OCI-LY7 (cell line): ENCODE results near the gene RASAL2.

Experiments used
- CTCF ChIP-seq: fragments of 200-600 bp; sonication (generic); conservative IDR thresholded peaks from 2 replicates; pipeline ENCODE4 v1.5.1; 2014; ENCODE audit warnings: mild to moderate bottlenecking, antibody characterized with exemption, low read length, moderate library complexity, mixed read lengths
- EZH2phosphoT487 ChIP-seq: fragments of 200-600 bp; sonication (generic); IDR thresholded peaks from 2 replicates; pipeline ENCODE4 v1.6.1; 2018; ENCODE audit warnings: low read depth, borderline replicate concordance, mild to moderate bottlenecking, mixed run types, antibody characterized with exemption, low read length, moderate library complexity, mixed read lengths

- TF ChIP-seq CTCF (no peak), EZH2phosphoT487 (no peak)
Measured at GRCh38 chr1:178397678-178398077, 303.8 kb downstream of the RASAL2 start.
